CD14-positive monocyte (primary cell): ENCODE measurements around the gene TRPM2. TPM values are rescaled to one million over a fixed set of nuclear protein-coding genes. Genes with fewer than 3 reads are reported as not detected.

ENCODE experiments used
- DNase-seq, 3 donors: peaks; one replicate each; pipeline ENCODE4 v3.0.0-alpha.2; 2011 to 2022
- H2AFZ ChIP-seq: 2 replicates; pipeline ENCODE4 v1.6.0; 2012; ENCODE audit warnings: mild to moderate bottlenecking, low read depth, low read length, inconsistent platforms; ENCODE audit not compliant: insufficient read depth, poor library complexity, severe bottlenecking
- H3K27ac ChIP-seq, 2 donors: 1 replicate in 1 of 2; 2 replicates in 1 of 2; pipeline ENCODE4 v1.5.1; 2012 to 2013; ENCODE audit warnings: low read length in 2 of 2, control low read depth in 1 of 2, inconsistent platforms in 1 of 2, low read depth in 1 of 2, mild to moderate bottlenecking in 1 of 2
- H3K27me3 ChIP-seq, 2 donors: one replicate each; pipeline versions ENCODE4 v1.6.0 to v1.6.1; 2011 to 2013; ENCODE audit warnings: low read length in 2 of 2; ENCODE audit not compliant: control insufficient read depth in 2 of 2, insufficient read depth in 2 of 2
- H3K36me3 ChIP-seq, 2 donors: replicated peaks in 1 of 2; 1 replicate in 1 of 2; 2 replicates in 1 of 2; pipeline versions ENCODE4 v1.5.1 to v1.6.1; 2012 to 2013; ENCODE audit warnings: low read length in 2 of 2, control low read depth in 1 of 2, inconsistent platforms in 1 of 2, mild to moderate bottlenecking in 1 of 2; ENCODE audit not compliant: insufficient read depth in 2 of 2, control insufficient read depth in 1 of 2
- H3K4me1 ChIP-seq, 2 donors: 1 replicate in 1 of 2; 2 replicates in 1 of 2; pipeline versions ENCODE4 v1.5.1 to v1.6.1; 2012 to 2013; ENCODE audit warnings: low read length in 2 of 2, control low read depth in 1 of 2, inconsistent platforms in 1 of 2, mild to moderate bottlenecking in 1 of 2, moderate library complexity in 1 of 2; ENCODE audit not compliant: insufficient read depth in 2 of 2, control insufficient read depth in 1 of 2
- H3K4me2 ChIP-seq: replicated peaks from 2 replicates; pipeline ENCODE3; 2012; ENCODE audit warnings: low read length, moderate library complexity, mild to moderate bottlenecking; ENCODE audit not compliant: poor library complexity, severe bottlenecking; ENCODE audit errors: extremely low read depth
- H3K4me3 ChIP-seq, 3 experiments: fragments of 200-600 bp in 1 of 3; sonication (generic) in 1 of 3; replicated peaks in 1 of 3; 1 replicate in 2 of 3; 2 replicates in 1 of 3; pipeline ENCODE4 v1.5.1; 2011 to 2013; ENCODE audit warnings: low read length in 3 of 3, mild to moderate bottlenecking in 3 of 3, control low read depth in 2 of 3, low read depth in 2 of 3, inconsistent platforms in 1 of 3, moderate library complexity in 1 of 3
- H3K79me2 ChIP-seq: 2 replicates; pipeline ENCODE4 v1.6.0; 2012; ENCODE audit warnings: mild to moderate bottlenecking, control low read depth, inconsistent platforms, low read length, moderate library complexity; ENCODE audit not compliant: insufficient read depth
- H3K9ac ChIP-seq: 2 replicates; pipeline ENCODE4 v1.6.0; 2017; ENCODE audit warnings: low read length, mild to moderate bottlenecking; ENCODE audit not compliant: insufficient read depth, poor library complexity, severe bottlenecking
- H3K9me3 ChIP-seq, 2 donors: replicated peaks in 1 of 2; 1 replicate in 1 of 2; 2 replicates in 1 of 2; pipeline versions ENCODE4 v1.5.1 to v1.6.1; 2012 to 2013; ENCODE audit warnings: low read length in 2 of 2, control low read depth in 1 of 2; ENCODE audit not compliant: control insufficient read depth in 1 of 2, insufficient read depth in 1 of 2
- H4K20me1 ChIP-seq: 2 replicates; pipeline ENCODE4 v1.6.0; 2012; ENCODE audit warnings: mild to moderate bottlenecking, low read length, control low read depth, moderate library complexity; ENCODE audit not compliant: insufficient read depth
- H3K27ac Mint-ChIP-seq, 7 donors: one replicate each; pipeline ENCODE4 v1.8.0; 2020; ENCODE audit warnings: mild to moderate bottlenecking in 7 of 7, mixed read lengths in 7 of 7, moderate library complexity in 6 of 7, inconsistent platforms in 2 of 7
- H3K27me3 Mint-ChIP-seq, 3 donors: one replicate each; pipeline ENCODE4 v1.8.0; 2021 to 2022; ENCODE audit warnings: low read depth in 3 of 3, mild to moderate bottlenecking in 3 of 3, mixed read lengths in 3 of 3, moderate library complexity in 3 of 3, inconsistent platforms in 1 of 3
- H3K36me3 Mint-ChIP-seq, 2 donors: one replicate each; pipeline ENCODE4 v1.8.0; 2020; ENCODE audit warnings: mixed read lengths in 2 of 2, inconsistent platforms in 1 of 2, mild to moderate bottlenecking in 1 of 2
- H3K4me1 Mint-ChIP-seq: one replicate; pipeline ENCODE4 v1.8.0; 2020; ENCODE audit warnings: mild to moderate bottlenecking, mixed read lengths
- H3K4me3 Mint-ChIP-seq, 2 donors: one replicate each; pipeline ENCODE4 v1.8.0; 2020; ENCODE audit warnings: mild to moderate bottlenecking in 2 of 2, mixed read lengths in 2 of 2, moderate library complexity in 1 of 2
- H3K9me3 Mint-ChIP-seq, 7 donors: one replicate each; pipeline ENCODE4 v1.8.0; 2020 to 2022; ENCODE audit warnings: mixed read lengths in 7 of 7, mild to moderate bottlenecking in 6 of 7, moderate library complexity in 6 of 7, inconsistent platforms in 2 of 7
- WGBS: methylation state at CpG from one replicate; pipeline ENCODE4 v1.1.5; 2013; ENCODE audit warnings: missing lambda C conversion rate; ENCODE audit not compliant: insufficient coverage; 5-methylcytosine and 5-hydroxymethylcytosine counted together
- intact Hi-C, 2 donors: fragments of 100-400 bp; cut with micrococcal nuclease; formaldehyde crosslinking; loops; one replicate each; pipeline versions ENCODE4 v1.15.0 to v1.15.1; 2023
- polyA plus RNA-seq, 3 donors: library from polyadenylated mRNA; depleted of rRNA in 1 of 3; unstranded in 2 of 3; stranded (reverse) in 1 of 3; fragments of 300-500 nt in 2 of 3; fragments of >200 nt in 1 of 3; fragmentation: Illumina TruSeq in 2 of 3; gene quantifications; 1 replicate in 2 of 3; 2 replicates in 1 of 3; pipeline ENCODE4 v1.2.3, GENCODE V29; 2012 to 2021
- TF ChIP-seq, protein P1 (sequence below): fragments of 200-600 bp; IDR thresholded peaks from one replicate; pipeline ENCODE4 v1.8.0; 2022; ENCODE audit warnings: antibody characterized with exemption, mild to moderate bottlenecking

The TRPM2 gene
- polyA plus RNA-seq, 3 donors = 7.6 to 21.6 (median 12.2) TPM

DNA sequence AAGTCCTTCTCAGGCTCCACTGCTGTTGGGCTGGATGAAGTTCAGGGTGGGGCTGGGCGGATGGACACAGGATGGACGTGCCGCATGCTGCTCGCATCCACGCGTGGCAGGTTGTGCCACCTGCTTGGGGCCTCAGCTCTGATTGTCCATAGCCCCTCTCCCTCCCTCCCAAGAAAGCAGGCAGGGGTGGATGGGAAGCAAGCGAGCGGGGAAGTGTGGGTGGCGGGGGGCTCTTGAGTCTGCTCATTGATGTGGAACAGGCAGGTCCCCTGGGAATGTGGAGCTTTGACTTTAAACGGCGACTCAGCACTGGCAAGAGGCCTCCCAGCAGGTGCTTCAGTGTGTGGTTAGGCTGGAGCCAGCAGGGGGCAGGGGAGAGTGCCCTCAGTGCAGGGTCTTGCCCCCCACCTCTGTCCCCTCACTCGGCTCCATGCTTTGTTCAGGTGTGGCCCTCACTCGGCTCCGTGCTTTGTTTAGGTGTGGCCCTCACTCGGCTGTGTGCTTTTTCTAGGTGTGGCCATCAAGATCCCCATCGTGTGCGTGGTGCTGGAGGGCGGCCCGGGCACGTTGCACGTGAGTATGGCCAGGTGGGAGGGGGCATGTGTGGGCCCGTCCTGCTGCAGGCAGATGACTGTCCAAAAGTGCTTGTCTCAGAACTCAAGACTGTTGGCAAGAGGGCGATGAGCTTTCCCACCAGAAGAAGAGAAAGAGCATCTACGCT, 23.9 kb downstream of the TRPM2 start:
- Histone ChIP-seq H2AFZ (no peak overlapping the region), H3K4me2 (no peak overlapping the region), H3K9me3 (peaks cover 0 to 2% of the 10 kb centered on the region in 2 donors), H3K27ac (no peak overlapping the region), H3K27me3 (no peaks in the 10 kb centered on the region), H4K20me1 (peaks cover 40% of the 10 kb centered on the region), H3K36me3 (peaks cover 70 to 74% of the 10 kb centered on the region in 2 donors), H3K9ac (no peak overlapping the region), H3K79me2 (peaks cover 12% of the 10 kb centered on the region), H3K4me3 (no peak overlapping the region), H3K4me1 (peaks cover 33 to 40% of the 10 kb centered on the region in 2 donors)
- TF ChIP-seq, protein P1, sequence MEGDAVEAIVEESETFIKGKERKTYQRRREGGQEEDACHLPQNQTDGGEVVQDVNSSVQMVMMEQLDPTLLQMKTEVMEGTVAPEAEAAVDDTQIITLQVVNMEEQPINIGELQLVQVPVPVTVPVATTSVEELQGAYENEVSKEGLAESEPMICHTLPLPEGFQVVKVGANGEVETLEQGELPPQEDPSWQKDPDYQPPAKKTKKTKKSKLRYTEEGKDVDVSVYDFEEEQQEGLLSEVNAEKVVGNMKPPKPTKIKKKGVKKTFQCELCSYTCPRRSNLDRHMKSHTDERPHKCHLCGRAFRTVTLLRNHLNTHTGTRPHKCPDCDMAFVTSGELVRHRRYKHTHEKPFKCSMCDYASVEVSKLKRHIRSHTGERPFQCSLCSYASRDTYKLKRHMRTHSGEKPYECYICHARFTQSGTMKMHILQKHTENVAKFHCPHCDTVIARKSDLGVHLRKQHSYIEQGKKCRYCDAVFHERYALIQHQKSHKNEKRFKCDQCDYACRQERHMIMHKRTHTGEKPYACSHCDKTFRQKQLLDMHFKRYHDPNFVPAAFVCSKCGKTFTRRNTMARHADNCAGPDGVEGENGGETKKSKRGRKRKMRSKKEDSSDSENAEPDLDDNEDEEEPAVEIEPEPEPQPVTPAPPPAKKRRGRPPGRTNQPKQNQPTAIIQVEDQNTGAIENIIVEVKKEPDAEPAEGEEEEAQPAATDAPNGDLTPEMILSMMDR = no peak
- intact Hi-C loops = no loop called here
- H3K4me3 Mint-ChIP-seq = no peak overlapping the region
- H3K27me3 Mint-ChIP-seq = peaks cover 2 to 14% (median 2%) of the 10 kb centered on the region in 3 donors
- H3K9me3 Mint-ChIP-seq = peaks cover 5 to 14% (median 10%) of the 10 kb centered on the region in 7 donors
- peaks cover 82 to 97% of the 10 kb centered on the region in 2 donors for H3K36me3 Mint-ChIP-seq
- H3K4me1 Mint-ChIP-seq = peaks cover 42% of the 10 kb centered on the region
- 89% methylated on average over 15 of the region's 24 CpGs for WGBS
- peak overlapping the region in 1 of 7 donors; percentile 9 for H3K27ac Mint-ChIP-seq
- no peak for DNase-seq

DNA sequence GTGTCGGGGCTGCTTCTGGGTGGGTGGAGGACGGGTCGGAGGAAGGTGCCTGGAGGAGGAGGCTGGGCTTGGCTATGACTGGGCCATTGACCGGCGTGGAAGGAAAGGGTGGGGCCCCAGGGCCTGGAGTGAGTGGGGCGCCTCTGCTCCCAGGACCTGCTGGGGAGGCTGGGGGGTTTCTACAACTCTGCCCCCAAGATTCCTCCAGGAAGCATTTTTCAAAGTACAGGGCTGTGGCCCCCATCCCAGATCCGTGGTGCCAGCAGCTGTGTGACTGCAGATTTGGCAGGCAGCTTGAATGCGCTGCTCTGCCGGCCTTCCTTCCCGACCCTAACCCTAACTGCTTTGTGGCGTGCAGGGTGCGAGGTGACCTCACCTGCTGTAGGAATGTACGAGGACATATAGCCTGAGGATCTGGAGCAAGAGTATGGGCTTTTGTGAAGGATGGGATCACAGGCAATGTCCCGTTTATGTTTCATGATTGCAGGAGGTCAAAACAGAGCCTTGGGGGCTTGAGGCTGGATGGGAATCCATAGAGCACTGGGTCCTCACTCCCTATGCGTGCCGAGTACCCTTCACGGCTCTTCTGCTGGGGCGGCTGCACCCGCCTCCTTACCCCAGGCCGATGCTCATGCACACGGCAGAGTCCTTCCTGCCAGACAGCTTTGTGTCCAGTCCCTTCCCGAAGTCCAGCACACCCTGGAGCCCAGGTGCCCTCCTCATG, 24.7 kb downstream of the TRPM2 start:
- DNase-seq = peak in 1 of 3 donors; percentile 2

More for the DNA sequence above, 24.7 kb downstream of the TRPM2 start:
- TF ChIP-seq, protein P1 = no peak
- peaks cover 11 to 21% (median 17%) of the 10 kb centered on the region in 7 donors for H3K9me3 Mint-ChIP-seq
- no peak overlapping the region for H3K4me3 Mint-ChIP-seq
- H3K79me2 ChIP-seq = peaks cover 12% of the 10 kb centered on the region
- no peak overlapping the region for H3K4me3 ChIP-seq
- peaks cover 30 to 33% of the 10 kb centered on the region in 2 donors for H3K4me1 ChIP-seq
- H3K9ac ChIP-seq = no peak overlapping the region
- peaks cover 40% of the 10 kb centered on the region for H4K20me1 ChIP-seq
- H3K4me2 ChIP-seq = no peak overlapping the region
- peaks cover 70 to 74% of the 10 kb centered on the region in 2 donors for H3K36me3 ChIP-seq
- H3K27me3 Mint-ChIP-seq = peaks cover 0 to 14% (median 2%) of the 10 kb centered on the region in 3 donors
- 94% methylated on average over 19 of the region's 22 CpGs for WGBS
- peaks cover 83 to 97% of the 10 kb centered on the region in 2 donors for H3K36me3 Mint-ChIP-seq
- H3K9me3 ChIP-seq = peaks cover 6 to 9% of the 10 kb centered on the region in 2 donors
- H2AFZ ChIP-seq = no peak overlapping the region
- no peaks in the 10 kb centered on the region for H3K27me3 ChIP-seq
- intact Hi-C loops = no loop called here
- no peak overlapping the region for H3K27ac ChIP-seq
- H3K4me1 Mint-ChIP-seq = peaks cover 35% of the 10 kb centered on the region
- peak overlapping the region in 1 of 7 donors; percentile 9 for H3K27ac Mint-ChIP-seq
